ENCODE results near the gene HID1. TPM values are rescaled to one million over a fixed set of nuclear protein-coding genes. Genes with fewer than 3 reads are reported as not detected.
A peak's percentile ranks its signal among the peaks of the same experiment; 100 is the strongest.

The HID1 gene
- total RNA-seq, 4 donors from 2014 or later = 4.6 to 21.9 (median 10.8) TPM

- no peak for ATAC-seq
- H3K27me3 ChIP-seq = no peaks in the 10 kb centered on the region
- peaks cover 0 to 31% (median 17%) of the 10 kb centered on the region in 3 donors for H3K4me1 ChIP-seq
- no peaks in the 10 kb centered on the region for H3K9me3 ChIP-seq
- 0 to 4% methylated on average over 5 to 7 of the region's 10 CpGs for WGBS, 2 donors (ENCODE audit: low coverage in 1 of 2)
- H3K27ac ChIP-seq = peak overlapping the region; percentile 85 to 94 (median 92)
- H3K36me3 ChIP-seq = peaks cover 0 to 21% of the 10 kb centered on the region in 2 donors
- TF ChIP-seq CTCF (IDR thresholded peaks at IDR 0.05) (no peak), POLR2AphosphoS5 (IDR thresholded peaks at IDR 0.05) (no peak), EP300 (IDR thresholded peaks at IDR 0.05) (no peak), POLR2A (IDR thresholded peaks at IDR 0.05) (no peak)
- peak overlapping the region; percentile 66 to 86 for H3K4me3 ChIP-seq
These were observed 40.6 kb upstream of the HID1 start for GRCh38 chr17:75013092-75013559.

GRCh38 chr17:75012346-75013091 is 40.0 kb upstream of the HID1 start, which contains the start of gene MRPL58:
TSS of gene MRPL58 (plus strand) at chr17:75012670. CDS start at chr17:75012687, 17 bp downstream.
- Histone ChIP-seq H3K27ac (peak within 1 kb of the TSS; percentile 85 to 94 (median 92)), H3K4me3 (peak within 1 kb of the TSS; percentile 66 to 86), H3K4me1 (peaks cover 0 to 31% (median 17%) of the 10 kb centered on the region in 3 donors), H3K36me3 (peaks cover 0 to 15% of the 10 kb centered on the region in 2 donors), H3K27me3 (no peaks in the 10 kb centered on the region), H3K9me3 (no peaks in the 10 kb centered on the region)
- ATAC-seq = peak; percentile 87
- 0 to 1% methylated on average over 5 to 31 of the region's 63 CpGs for WGBS, 2 donors (ENCODE audit: low coverage in 1 of 2)
- peak in 3 of 4 experiments; percentile 63 to 78 (median 77) for TF ChIP-seq CTCF (IDR thresholded peaks at IDR 0.05)
- no peak for TF ChIP-seq EP300 (IDR thresholded peaks at IDR 0.05)
- peak in 1 of 2 donors; percentile 27 for TF ChIP-seq POLR2A (IDR thresholded peaks at IDR 0.05)
- TF ChIP-seq POLR2AphosphoS5 (IDR thresholded peaks at IDR 0.05) = peak; percentile 74

- ATAC-seq = no peak
- 5 to 6% methylated on average over 5 of the region's 5 CpGs for WGBS, 2 donors (ENCODE audit: low coverage in 1 of 2)
- Histone ChIP-seq H3K4me3 (peak overlapping the region; percentile 66 to 86), H3K27ac (peak overlapping the region; percentile 85 to 94 (median 92)), H3K4me1 (peaks cover 0 to 31% (median 17%) of the 10 kb centered on the region in 3 donors), H3K36me3 (peaks cover 0 to 11% of the 10 kb centered on the region in 2 donors), H3K9me3 (no peaks in the 10 kb centered on the region), H3K27me3 (no peaks in the 10 kb centered on the region)
- TF ChIP-seq CTCF (IDR thresholded peaks at IDR 0.05) (no peak), EP300 (IDR thresholded peaks at IDR 0.05) (no peak), POLR2AphosphoS5 (IDR thresholded peaks at IDR 0.05) (no peak), POLR2A (IDR thresholded peaks at IDR 0.05) (no peak)
These were observed 39.5 kb upstream of the HID1 start for GRCh38 chr17:75012096-75012345.

- no peaks in the 10 kb centered on the region for H3K27me3 ChIP-seq
- no peak for TF ChIP-seq EP300 (IDR thresholded peaks at IDR 0.05)
- peak; percentile 62 for TF ChIP-seq POLR2AphosphoS5 (IDR thresholded peaks at IDR 0.05)
- 13 to 22% methylated on average over 6 to 13 of the region's 13 CpGs for WGBS, 2 donors (ENCODE audit: low coverage in 1 of 2)
- peaks cover 0 to 31% (median 17%) of the 10 kb centered on the region in 3 donors for H3K4me1 ChIP-seq
- H3K27ac ChIP-seq = peak overlapping the region; percentile 85 to 94 (median 92)
- peak overlapping the region; percentile 66 to 86 for H3K4me3 ChIP-seq
- H3K9me3 ChIP-seq = no peaks in the 10 kb centered on the region
- H3K36me3 ChIP-seq = peaks cover 0 to 6% of the 10 kb centered on the region in 2 donors
- peak; percentile 85 for ATAC-seq
These were observed 39.0 kb upstream of the HID1 start for GRCh38 chr17:75011401-75012095.

- Histone ChIP-seq H3K27ac (peak overlapping the region; percentile 85 to 94 (median 92)), H3K4me3 (no peak overlapping the region)
These were observed 38.3 kb upstream of the HID1 start for GRCh38 chr17:75010683-75011400.

More at GRCh38 chr17:75010683-75011400, 38.3 kb upstream of the HID1 start:
- peaks cover 0 to 31% (median 17%) of the 10 kb centered on the region in 3 donors for H3K4me1 ChIP-seq
- 33 to 47% methylated on average over 2 to 3 of the region's 8 CpGs for WGBS, 2 donors (ENCODE audit: low coverage in 1 of 2)
- no peaks in the 10 kb centered on the region for H3K27me3 ChIP-seq
- peak; percentile 50 for ATAC-seq
- TF ChIP-seq POLR2A (IDR thresholded peaks at IDR 0.05) = no peak
- peak in 1 of 4 experiments; percentile 15 for TF ChIP-seq CTCF (IDR thresholded peaks at IDR 0.05)
- TF ChIP-seq EP300 (IDR thresholded peaks at IDR 0.05) = no peak
- peak; percentile 11 for TF ChIP-seq POLR2AphosphoS5 (IDR thresholded peaks at IDR 0.05)
- H3K36me3 ChIP-seq = peaks cover 0 to 5% of the 10 kb centered on the region in 2 donors
- no peaks in the 10 kb centered on the region for H3K9me3 ChIP-seq
